ENCODE results near the gene DNAH14. TPM values are rescaled to one million over a fixed set of nuclear protein-coding genes. Genes with fewer than 3 reads are reported as not detected.
"Not testable (repeated sequence)": the region's sequence is repeated elsewhere in the genome, so short reads cannot be mapped to it uniquely, and the experiment has no call there.

The DNAH14 gene
- total RNA-seq, 1 donor from 2014 or later = 0.42 TPM

DNA sequence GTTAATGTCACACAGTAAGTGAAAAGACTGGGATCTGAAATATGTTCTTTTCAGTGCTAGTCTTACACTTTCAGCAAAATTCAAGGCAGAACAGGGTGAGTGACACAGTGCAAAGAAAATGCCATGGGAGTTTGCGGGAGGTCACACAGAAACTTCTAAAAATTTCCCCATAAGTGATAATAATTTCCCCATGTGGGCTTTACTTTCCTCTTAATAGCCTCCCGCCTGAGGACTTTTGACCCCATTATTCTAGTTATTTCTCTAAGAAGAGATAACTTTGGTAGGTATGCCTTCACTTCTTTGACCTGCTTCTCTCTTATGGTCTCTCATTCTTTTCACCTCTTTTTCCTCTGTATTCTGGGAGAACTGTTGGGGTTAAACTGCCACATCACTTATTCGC lies 8.1 kb upstream of the DNAH14 start:
- intact Hi-C loops (cut with micrococcal nuclease) = loop anchor here (5.0 kb wide), 2 partner anchors 69 to 1056 kb away; no protein-coding TSS in a partner anchor

DNA sequence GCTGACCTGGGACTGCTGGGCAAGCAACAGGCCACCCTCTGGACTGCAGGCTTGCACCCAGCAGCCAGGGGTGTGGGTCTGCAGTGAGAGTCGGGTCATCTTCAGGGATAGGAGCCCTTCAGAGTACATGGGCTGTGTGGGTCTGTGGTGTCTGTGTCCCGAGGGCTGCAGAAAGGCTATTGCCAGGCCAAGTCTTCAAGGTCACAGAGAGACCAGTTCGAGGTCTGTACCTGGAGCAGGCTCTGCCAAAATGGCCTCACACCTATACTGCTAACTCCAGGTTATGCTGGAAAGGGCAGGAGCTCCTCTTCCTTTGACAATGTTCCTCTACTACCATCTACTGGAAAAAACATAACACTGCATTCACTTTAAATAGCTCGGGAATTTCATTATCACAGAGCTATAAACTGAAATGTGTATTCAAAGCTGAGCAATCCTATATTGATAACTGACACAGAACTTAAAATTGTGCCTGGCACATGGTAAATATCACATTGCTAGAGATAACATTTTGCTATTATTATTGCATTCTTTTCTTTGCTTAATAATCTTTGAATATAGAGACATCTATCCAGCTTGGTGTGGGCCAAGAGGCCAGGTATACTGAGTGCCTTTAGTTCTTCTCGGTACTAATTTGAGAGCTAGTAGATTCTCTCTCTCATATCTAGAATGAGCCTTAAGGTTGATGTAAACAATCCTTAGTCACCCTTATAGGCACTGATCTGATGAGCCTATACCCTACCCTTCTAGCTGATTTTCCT lies 6.9 kb upstream of the DNAH14 start:
- intact Hi-C loops (cut with micrococcal nuclease) = loop anchor here (1.0 to 5.0 kb wide), 4 partner anchors 70 to 1055 kb away; no protein-coding TSS in a partner anchor

- intact Hi-C loops (cut with micrococcal nuclease) = loop anchor here (5.0 kb wide), 2 partner anchors 71 to 1054 kb away; no protein-coding TSS in a partner anchor
These were observed 5.7 kb upstream of the DNAH14 start for GRCh38 chr1:224923726-224924125.

DNA sequence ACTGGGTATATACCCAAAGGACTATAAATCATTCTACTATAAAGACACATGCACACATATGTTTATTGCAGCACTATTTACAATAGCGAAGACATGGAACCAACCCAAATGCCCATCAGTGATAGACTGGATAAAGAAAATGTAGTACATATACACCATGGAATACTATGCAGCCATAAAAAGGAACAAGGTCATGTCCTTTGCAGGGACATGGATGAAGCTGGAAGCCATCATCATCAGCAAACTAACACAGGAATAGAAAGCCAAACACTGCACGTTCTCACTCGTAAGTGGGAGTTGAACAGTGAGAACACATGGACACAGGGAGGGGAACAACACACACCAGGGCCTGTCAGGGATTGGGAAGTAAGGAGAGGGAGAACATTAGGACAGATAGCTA lies 1.8 kb upstream of the DNAH14 start:
- intact Hi-C loops (cut with micrococcal nuclease) = not testable (repeated sequence)

- intact Hi-C loops (cut with micrococcal nuclease) = no loop called here
These were observed 569 bp upstream of the DNAH14 start for GRCh38 chr1:224928906-224929305.

DNA sequence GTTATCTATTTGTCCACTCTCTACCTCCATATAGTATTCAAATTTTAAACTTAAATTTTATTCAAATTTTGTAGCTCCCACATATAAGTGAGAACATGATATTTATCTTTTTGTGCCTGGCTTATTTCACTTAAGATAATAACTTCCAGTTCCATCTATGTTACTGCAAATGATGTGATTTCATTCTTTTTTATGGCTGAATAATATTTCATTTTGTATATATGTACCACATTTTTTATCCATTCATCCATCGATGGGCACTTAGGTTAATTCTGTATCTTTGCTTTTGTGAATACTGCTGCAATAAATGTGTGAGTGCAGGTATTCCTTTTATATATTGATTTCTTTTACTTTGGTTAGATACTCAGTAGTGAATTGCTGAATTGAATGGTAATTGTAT lies 2.1 kb downstream of the DNAH14 start:
- intact Hi-C loops (cut with micrococcal nuclease) = no loop called here

DNA sequence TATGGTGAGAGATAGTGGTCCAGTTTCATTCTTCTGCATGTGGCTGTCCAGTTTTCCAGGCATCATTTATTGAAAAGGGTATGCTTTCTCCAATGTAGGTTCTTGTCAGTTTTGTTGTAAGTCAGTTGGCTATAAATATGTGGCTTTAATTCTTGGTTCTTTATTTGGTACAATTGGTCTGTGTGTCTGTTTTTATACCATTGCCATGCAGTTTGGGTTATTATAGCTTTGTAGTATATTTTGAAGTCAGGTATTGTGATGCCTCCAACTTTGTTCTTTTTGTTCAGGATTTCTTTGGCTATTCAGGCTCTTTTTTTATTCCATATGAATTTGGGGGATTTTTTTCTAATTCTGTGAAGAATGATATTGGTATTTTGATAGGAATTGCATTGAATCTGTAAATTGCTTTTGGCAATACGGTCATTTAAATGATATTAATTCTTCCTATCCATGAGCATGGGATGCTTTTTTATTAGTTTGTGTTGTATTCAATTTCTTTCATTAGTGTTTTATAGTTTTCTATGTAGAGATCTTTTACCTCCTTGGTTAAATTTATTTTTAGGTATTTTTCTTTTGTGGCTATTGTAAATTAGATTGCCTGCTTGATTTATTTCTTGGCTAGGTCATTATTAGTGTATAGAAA lies 3.3 kb downstream of the DNAH14 start:
- intact Hi-C loops (cut with micrococcal nuclease) = no loop called here

GRCh38 chr1:224933584-224933983 lies 4.1 kb downstream of the DNAH14 start:
- intact Hi-C loops (cut with micrococcal nuclease) = no loop called here

GRCh38 chr1:224938652-224939051 lies 9.2 kb downstream of the DNAH14 start:
- intact Hi-C loops (cut with micrococcal nuclease) = no loop called here

DNA sequence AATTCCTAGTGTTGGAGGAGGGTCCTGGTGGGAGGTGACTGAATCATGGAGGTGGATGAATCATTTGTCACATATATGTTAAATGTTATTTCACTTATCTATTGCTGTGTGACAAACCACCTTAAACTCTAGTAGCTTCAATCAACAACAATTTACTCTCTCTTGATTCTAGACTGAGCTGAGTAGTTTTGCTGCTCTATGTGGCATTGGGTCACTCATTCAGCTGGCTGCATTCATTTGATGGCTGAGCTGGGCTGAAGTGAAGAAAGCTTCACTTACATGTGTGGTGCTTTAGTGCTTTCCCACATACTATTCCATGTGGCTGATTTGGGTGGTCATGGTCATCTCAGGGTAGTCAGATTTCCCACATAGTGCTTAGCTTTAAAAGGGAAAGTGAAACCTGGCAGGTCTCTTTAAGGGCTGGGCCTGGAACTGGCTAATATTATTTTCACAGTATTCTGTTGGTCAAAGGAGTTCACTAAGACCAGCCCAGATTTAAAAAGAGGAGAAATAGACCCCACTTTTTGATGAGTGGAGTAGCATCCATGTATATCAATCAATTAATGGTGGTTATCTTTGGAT lies 10.5 kb downstream of the DNAH14 start:
- intact Hi-C loops (cut with micrococcal nuclease) = no loop called here

DNA sequence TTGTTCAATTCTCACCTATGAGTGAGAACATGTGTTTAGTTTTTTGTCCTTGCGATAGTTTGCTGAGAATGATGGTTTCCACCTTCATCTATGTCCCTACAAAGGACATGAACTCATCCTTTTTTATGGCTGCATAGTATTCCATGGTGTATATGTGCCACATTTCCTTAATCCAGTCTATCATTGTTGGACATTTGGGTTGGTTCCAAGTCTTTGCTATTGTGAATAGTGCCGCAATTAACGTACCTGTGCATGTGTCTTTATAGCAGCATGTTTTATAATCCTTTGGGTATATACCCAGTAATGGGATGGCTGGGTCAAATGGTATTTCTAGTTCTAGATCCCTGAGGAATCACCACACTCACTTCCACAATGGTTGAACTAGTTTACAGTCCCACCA lies 11.3 kb downstream of the DNAH14 start:
- intact Hi-C loops (cut with micrococcal nuclease) = not testable (repeated sequence)

DNA sequence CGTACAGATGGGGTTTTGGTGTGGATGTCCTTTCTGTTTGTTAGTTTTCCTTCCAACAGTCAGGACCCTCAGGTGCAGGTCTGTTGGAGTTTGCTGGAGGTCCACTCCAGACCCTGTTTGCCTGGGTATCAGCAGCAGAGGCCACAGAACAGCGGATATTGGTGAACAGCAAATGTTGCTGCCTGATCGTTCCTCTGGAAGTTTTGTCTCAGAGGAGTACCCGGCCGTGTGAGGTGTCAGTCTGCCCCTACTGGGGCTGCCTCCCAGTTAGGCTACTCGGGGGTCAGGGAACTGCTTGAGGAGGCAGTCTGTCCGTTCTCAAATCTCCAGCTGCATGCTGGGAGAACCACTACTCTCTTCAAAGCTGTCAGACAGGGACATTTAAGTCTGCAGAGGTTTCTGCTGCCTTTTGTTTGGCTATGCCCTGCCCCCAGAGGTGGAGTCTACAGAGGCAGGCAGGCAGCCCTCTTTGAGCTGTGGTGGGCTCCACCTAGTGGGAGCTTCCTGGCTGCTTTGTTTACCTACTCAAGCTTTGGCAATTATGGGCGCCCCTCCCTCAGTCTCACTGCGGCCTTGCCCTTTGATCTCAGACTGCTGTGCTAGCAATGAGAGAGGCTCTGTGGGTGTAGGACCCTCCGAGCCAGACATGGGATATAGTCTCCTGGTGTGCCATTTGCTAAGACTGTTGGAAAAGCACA lies 16.3 kb downstream of the DNAH14 start:
- intact Hi-C loops (cut with micrococcal nuclease) = not testable (repeated sequence)

DNA sequence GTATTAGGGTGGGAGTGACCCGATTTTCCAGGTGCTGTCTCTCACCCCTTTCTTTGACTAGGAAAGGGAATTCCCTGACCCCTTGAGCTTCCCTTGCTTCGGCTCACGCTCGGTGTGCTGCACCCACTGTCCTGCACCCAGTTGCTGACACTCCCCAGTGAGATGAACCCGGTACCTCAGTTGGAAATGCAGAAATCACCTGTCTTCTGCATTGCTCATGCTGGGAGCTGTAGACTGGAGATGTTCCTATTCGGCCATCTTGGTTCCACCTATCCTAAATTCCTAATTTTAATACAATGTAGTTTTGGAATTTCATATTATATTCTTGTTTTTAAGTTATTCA lies 16.8 kb downstream of the DNAH14 start:
- intact Hi-C loops (cut with micrococcal nuclease) = not testable (repeated sequence)

DNA sequence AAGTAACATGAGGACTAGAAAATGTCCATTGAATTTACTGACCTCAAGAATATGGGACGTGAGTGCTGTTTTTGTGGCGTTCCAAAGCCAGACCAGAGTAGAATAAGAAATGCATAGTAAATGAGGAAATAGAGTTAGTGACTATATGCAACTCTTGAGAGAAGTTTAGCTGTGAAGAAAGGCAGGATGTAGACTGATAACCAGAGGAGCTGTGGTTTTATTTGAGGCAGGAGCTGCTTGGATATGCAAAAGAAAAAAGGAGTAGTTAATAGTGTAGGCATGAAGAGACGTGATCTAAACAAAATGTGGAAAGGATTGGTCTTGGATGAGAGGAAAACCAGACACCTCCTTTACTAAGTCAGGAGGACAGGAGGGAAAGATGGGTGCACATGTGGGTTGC lies 28.2 kb downstream of the DNAH14 start:
- intact Hi-C loops (cut with micrococcal nuclease) = no loop called here

DNA sequence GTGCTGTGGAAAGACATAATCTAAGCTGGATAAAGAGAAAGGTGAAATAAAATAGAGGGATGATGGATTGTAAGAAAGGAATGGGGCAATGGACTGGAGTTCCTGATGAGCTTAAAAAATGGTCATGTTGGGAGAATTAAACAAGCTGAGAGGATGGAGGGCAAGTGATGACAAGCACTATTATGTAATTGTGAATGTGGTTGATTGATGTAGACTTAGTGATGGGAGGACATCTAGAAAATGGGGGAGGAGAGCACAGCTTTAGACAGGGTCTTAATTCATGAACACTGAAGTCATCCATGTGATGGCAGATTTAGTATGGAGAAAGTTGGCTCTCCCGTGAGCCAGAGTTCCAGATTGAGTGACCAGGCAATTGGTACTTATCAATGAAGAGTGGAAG lies 29.0 kb downstream of the DNAH14 start:
- intact Hi-C loops (cut with micrococcal nuclease) = no loop called here

DNA sequence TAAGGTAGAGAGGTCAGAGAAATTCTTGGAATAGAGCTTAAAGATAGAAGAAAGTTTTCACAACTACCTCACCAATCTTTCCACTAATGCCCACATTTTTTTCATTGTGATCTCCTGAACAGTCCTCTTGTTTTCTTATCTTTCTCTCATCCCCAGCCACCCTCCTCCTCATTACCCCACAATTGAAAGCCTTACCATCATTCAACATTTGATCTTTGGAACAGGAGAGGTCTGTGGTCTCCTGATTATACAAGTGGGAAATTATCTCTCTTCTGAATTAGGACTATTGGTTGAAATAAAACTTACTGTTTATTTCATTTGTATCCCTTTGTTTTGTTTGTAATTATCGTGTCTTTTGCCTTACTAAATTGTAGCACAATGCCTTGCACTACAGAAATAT lies 29.6 kb downstream of the DNAH14 start:
- intact Hi-C loops (cut with micrococcal nuclease) = no loop called here

- intact Hi-C loops (cut with micrococcal nuclease) = no loop called here
These were observed 30.2 kb downstream of the DNAH14 start for GRCh38 chr1:224959656-224960055.

GRCh38 chr1:224980181-224980580 lies 50.7 kb downstream of the DNAH14 start:
- intact Hi-C loops (cut with micrococcal nuclease) = no loop called here

- intact Hi-C loops (cut with micrococcal nuclease) = not testable (repeated sequence)
These were observed 52.5 kb downstream of the DNAH14 start for GRCh38 chr1:224981922-224982354.

- intact Hi-C loops (cut with micrococcal nuclease) = no loop called here
These were observed 58.6 kb downstream of the DNAH14 start for GRCh38 chr1:224988042-224988441.

DNA sequence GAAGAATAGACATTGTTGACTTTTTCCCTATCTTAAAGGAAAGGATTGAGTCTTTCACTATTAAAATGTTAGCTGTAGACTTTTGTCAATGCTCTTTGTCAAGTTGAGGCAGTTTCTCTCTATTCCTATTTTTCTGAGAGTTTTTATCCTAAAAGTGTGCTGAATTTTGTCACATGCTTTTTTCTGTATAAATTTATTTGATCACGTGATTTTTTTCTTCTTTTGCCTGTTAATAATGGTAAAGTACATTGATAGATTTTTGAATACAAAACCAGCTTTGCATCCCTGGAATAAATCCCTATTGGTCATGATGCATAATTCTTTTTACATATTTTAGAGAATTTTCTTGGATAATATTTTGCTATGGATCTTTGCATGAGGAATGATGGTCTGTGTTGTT lies 60.1 kb downstream of the DNAH14 start:
- intact Hi-C loops (cut with micrococcal nuclease) = no loop called here

GRCh38 chr1:224991550-224991949 lies 62.1 kb downstream of the DNAH14 start:
- intact Hi-C loops (cut with micrococcal nuclease) = not testable (repeated sequence)
